ENCODE results near the gene GRK3. TPM values are rescaled to one million over a fixed set of nuclear protein-coding genes. Genes with fewer than 3 reads are reported as not detected.

Gene GRK3
- total and polyA plus RNA-seq, 12 donors = 0.97 to 9.0 (median 5.2) TPM

GRCh38 chr22:25630447-25630846 is 66.0 kb downstream of the GRK3 start:
- 65 to 71% methylated on average over 5 of the region's 5 CpGs for WGBS, 2 donors
- TF ChIP-seq CTCF (IDR thresholded peaks at IDR 0.05) = no peak
- no peak for ATAC-seq
- H3K27me3 ChIP-seq = no peaks in the 10 kb centered on the region
- H3K9me3 ChIP-seq = no peaks in the 10 kb centered on the region
- no peaks in the 10 kb centered on the region for H3K36me3 ChIP-seq
- no peak overlapping the region for H3K27ac ChIP-seq
- H3K4me1 ChIP-seq = peaks cover 0 to 17% (median 5%) of the 10 kb centered on the region in 9 donors
- intact Hi-C loops (cut with DNase I) = loop anchor here in 1 of 10 donors (10.0 kb wide), 1 partner anchor 56 kb away; no protein-coding TSS in a partner anchor
- H3K4me3 ChIP-seq = no peak overlapping the region
- no peak for DNase-seq

- intact Hi-C loops (cut with DNase I) = loop anchor here in 1 of 10 donors (10.0 kb wide), 1 partner anchor 62 kb away; no protein-coding TSS in a partner anchor
- no peak for ATAC-seq
- Histone ChIP-seq H3K36me3 (peaks cover 0 to 7% (median 0%) of the 10 kb centered on the region in 9 donors), H3K9me3 (peaks cover 0 to 11% (median 0%) of the 10 kb centered on the region in 11 donors), H3K27ac (no peak overlapping the region), H3K4me3 (no peak overlapping the region), H3K27me3 (no peaks in the 10 kb centered on the region), H3K4me1 (peaks cover 0 to 2% (median 0%) of the 10 kb centered on the region in 9 donors)
- 91 to 93% methylated on average over 2 of the region's 2 CpGs for WGBS, 2 donors
- DNase-seq = no peak
- TF ChIP-seq CTCF (IDR thresholded peaks at IDR 0.05) = no peak
Measured at GRCh38 chr22:25636323-25636722, 71.8 kb downstream of the GRK3 start.

DNA sequence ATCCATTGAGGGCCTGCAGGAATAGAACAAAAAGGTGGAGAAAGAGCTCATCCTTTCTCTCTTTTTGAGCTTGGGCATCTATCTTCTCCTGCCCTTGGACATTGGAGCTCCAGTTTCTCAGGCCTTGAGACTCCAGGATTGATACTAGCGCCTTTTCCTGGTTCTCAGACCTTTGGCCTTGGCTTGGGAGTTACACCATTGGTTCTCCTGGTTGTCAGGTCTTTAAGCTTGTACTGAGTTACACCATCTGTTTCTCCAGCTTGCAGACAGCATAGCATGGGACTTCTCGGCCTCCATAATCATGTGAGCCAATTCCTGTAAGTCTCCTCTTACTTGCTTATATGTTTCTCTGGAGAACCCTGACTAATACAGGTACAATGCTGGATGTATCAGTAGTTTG is 72.6 kb downstream of the GRK3 start:
- Histone ChIP-seq H3K27me3 (no peaks in the 10 kb centered on the region), H3K36me3 (peaks cover 0 to 7% (median 0%) of the 10 kb centered on the region in 9 donors), H3K4me3 (no peak overlapping the region), H3K27ac (no peak overlapping the region), H3K4me1 (no peaks in the 10 kb centered on the region), H3K9me3 (peaks cover 0 to 11% (median 0%) of the 10 kb centered on the region in 11 donors)
- DNase-seq = no peak
- 63 to 90% methylated on average over 2 of the region's 2 CpGs for WGBS, 2 donors
- intact Hi-C loops (cut with DNase I) = loop anchor here in 1 of 10 donors (10.0 kb wide), 1 partner anchor 62 kb away; no protein-coding TSS in a partner anchor
- no peak for TF ChIP-seq CTCF (IDR thresholded peaks at IDR 0.05)
- no peak for ATAC-seq

- DNase-seq (no peak), ATAC-seq (no peak)
- H3K27ac ChIP-seq = no peak overlapping the region
- peaks cover 0 to 7% (median 0%) of the 10 kb centered on the region in 9 donors for H3K36me3 ChIP-seq
- intact Hi-C loops (cut with DNase I) = loop anchor here in 1 of 10 donors (10.0 kb wide), 1 partner anchor 63 kb away; no protein-coding TSS in a partner anchor
- 83 to 92% methylated on average over 4 of the region's 4 CpGs for WGBS, 2 donors
- TF ChIP-seq CTCF (IDR thresholded peaks at IDR 0.05) = no peak
- no peak overlapping the region for H3K4me3 ChIP-seq
- H3K9me3 ChIP-seq = peaks cover 0 to 11% (median 0%) of the 10 kb centered on the region in 11 donors
- no peaks in the 10 kb centered on the region for H3K27me3 ChIP-seq
- H3K4me1 ChIP-seq = no peaks in the 10 kb centered on the region
Measured at GRCh38 chr22:25637672-25638071, 73.2 kb downstream of the GRK3 start.
